ENCODE results near the gene RTN4RL1.
A peak's percentile ranks its signal among the peaks of the same experiment; 100 is the strongest.

Gene RTN4RL1

GRCh38 chr17:2059547-2060384 is 34.6 kb upstream of the RTN4RL1 start:
- no peak for DNase-seq (ENCODE audit: low read depth)

- no peak for DNase-seq (ENCODE audit: low read depth)
Measured at GRCh38 chr17:2058586-2059546, 33.7 kb upstream of the RTN4RL1 start.

GRCh38 chr17:2057760-2058585 is 32.8 kb upstream of the RTN4RL1 start:
- no peak for DNase-seq (ENCODE audit: low read depth)

GRCh38 chr17:2057175-2057759 is 32.1 kb upstream of the RTN4RL1 start:
- no peak for DNase-seq (ENCODE audit: low read depth)

- DNase-seq (ENCODE audit: low read depth): no peak
Measured at GRCh38 chr17:2056206-2057174, 31.4 kb upstream of the RTN4RL1 start.

GRCh38 chr17:2055292-2056205 is 30.4 kb upstream of the RTN4RL1 start:
- no peak for DNase-seq (ENCODE audit: low read depth)

- DNase-seq (ENCODE audit: low read depth): peak; percentile 64
Measured at GRCh38 chr17:2054512-2055291, 29.6 kb upstream of the RTN4RL1 start, which contains the start of gene HIC1. HIC1 (plus strand) TSS chr17:2055103; CDS start chr17:2056691, 1,588 bp downstream.

- no peak for DNase-seq (ENCODE audit: low read depth)
Measured at GRCh38 chr17:2054262-2054511, 29.1 kb upstream of the RTN4RL1 start.

GRCh38 chr17:2053380-2054261 is 28.5 kb upstream of the RTN4RL1 start:
- peak; percentile 66 for DNase-seq (ENCODE audit: low read depth)

GRCh38 chr17:2051933-2052559 is 26.9 kb upstream of the RTN4RL1 start:
- DNase-seq (ENCODE audit: low read depth): no peak

- peak; percentile 32 for DNase-seq (ENCODE audit: low read depth)
Measured at GRCh38 chr17:2051061-2051932, 26.2 kb upstream of the RTN4RL1 start.

- peak; percentile 58 for DNase-seq (ENCODE audit: low read depth)
Measured at GRCh38 chr17:2050300-2051060, 25.3 kb upstream of the RTN4RL1 start.

- peak; percentile 83 for DNase-seq (ENCODE audit: low read depth)
Measured at GRCh38 chr17:2049333-2050299, 24.5 kb upstream of the RTN4RL1 start.

- no peak for DNase-seq (ENCODE audit: low read depth)
Measured at GRCh38 chr17:2048805-2049204, 23.7 kb upstream of the RTN4RL1 start.
